HCT116 (cell line): ENCODE data around the gene ZCCHC24. TPM values are rescaled to one million over a fixed set of nuclear protein-coding genes. Genes with fewer than 3 reads are reported as not detected.

Source experiments
- ATAC-seq: fragments of 200-7000 bp; cut with Tn5 transposase; 2 replicates; pipeline ENCODE4 v1.9.1; 2020; ENCODE audit warnings: mild to moderate bottlenecking, moderate library complexity
- BruUV-seq: library from RNA; stranded (reverse); fragments of 400-500 nt; replicated peaks from 2 replicates; lab custom pipeline; 2021; lab: Mats Ljungman, UMichigan
- CTCF ChIA-PET: fragments of 300-600 bp; sonication (Branson Sonifier 250); formaldehyde crosslinking; loops from one replicate; lab custom pipeline; 2021; ENCODE audit warnings: antibody characterized with exemption; lab: Charles Lee
- POLR2A ChIA-PET: fragments of 300-600, 350-600 bp; sonication (Branson Sonifier 250); formaldehyde crosslinking; loops from one replicate; lab custom pipeline; 2021; ENCODE audit warnings: antibody characterized with exemption; lab: Charles Lee
- RAD21 ChIA-PET, 2 experiments: fragments of 300-600 bp; sonication (Branson Sonifier 250); formaldehyde crosslinking; loops; one replicate each; lab custom pipeline; 2023; ENCODE audit warnings: low total read pairs in 2 of 2; ENCODE audit not compliant: uncharacterized antibody in 2 of 2, unreplicated experiment in 2 of 2, low non-redundant PET in 1 of 2; lab: Charles Lee
- DNase-seq: peaks from one replicate; pipeline ENCODE4 v3.0.0-alpha.2; 2010; ENCODE audit warnings: low read depth, low spot score
- H2AFZ ChIP-seq: fragments of 200-600 bp; shearing (Covaris generic), sonication (generic); 2 replicates; pipeline ENCODE4 v1.6.1; 2017; ENCODE audit warnings: low read depth, mixed run types, mixed read lengths, antibody characterized with exemption, low read length; ENCODE audit not compliant: poor library complexity, severe bottlenecking
- H3K27ac ChIP-seq: 2 replicates; pipeline ENCODE4 v1.5.1; 2012; ENCODE audit warnings: low read depth, low read length
- H3K27me3 ChIP-seq: fragments of 200-600 bp; sonication (generic); 2 replicates; pipeline ENCODE4 v1.6.1; 2016; ENCODE audit warnings: mixed run types, low read length, mixed read lengths; ENCODE audit not compliant: insufficient read depth
- H3K36me3 ChIP-seq, 2 experiments: fragments of 200-500 bp in 1 of 2; fragments of 200-600 bp in 1 of 2; sonication (Bioruptor generic) in 1 of 2; sonication (generic) in 1 of 2; 2 replicates each; pipeline versions ENCODE4 v1.5.1 to v1.6.1; 2014 to 2016; ENCODE audit warnings: low read length in 2 of 2, inconsistent platforms in 1 of 2, mixed read lengths in 1 of 2, mixed run types in 1 of 2; ENCODE audit not compliant: insufficient read depth in 2 of 2, control insufficient read depth in 1 of 2
- H3K4me1 ChIP-seq, 2 experiments: fragments of 200-600 bp in 1 of 2; sonication (generic) in 1 of 2; 2 replicates each; pipeline versions ENCODE4 v1.5.1 to v1.6.1; 2012 to 2017; ENCODE audit warnings: low read length in 2 of 2, inconsistent platforms in 1 of 2, mild to moderate bottlenecking in 1 of 2, mixed read lengths in 1 of 2, mixed run types in 1 of 2, moderate library complexity in 1 of 2; ENCODE audit not compliant: insufficient read depth in 2 of 2, control insufficient read depth in 1 of 2
- H3K4me2 ChIP-seq: fragments of 200-600 bp; sonication (generic); 2 replicates; pipeline ENCODE4 v1.6.1; 2017; ENCODE audit warnings: mixed run types, low read length, mixed read lengths
- H3K4me3 ChIP-seq, 2 experiments: fragments of 200-600 bp in 1 of 2; sonication (generic) in 1 of 2; replicated peaks in 1 of 2; 2 replicates each; pipeline ENCODE4 v1.5.1; 2011 to 2016; ENCODE audit warnings: low read length in 2 of 2, control low read depth in 1 of 2, low read depth in 1 of 2, mild to moderate bottlenecking in 1 of 2, mixed read lengths in 1 of 2, mixed run types in 1 of 2
- H3K79me2 ChIP-seq: fragments of 200-600 bp; sonication (generic); 2 replicates; pipeline ENCODE4 v1.6.1; 2017; ENCODE audit warnings: mild to moderate bottlenecking, mixed run types, low read length, moderate library complexity, mixed read lengths; ENCODE audit not compliant: insufficient read depth
- H3K9ac ChIP-seq: fragments of 200-600 bp; sonication (generic); 2 replicates; pipeline ENCODE4 v1.6.1; 2016; ENCODE audit warnings: low read length, mixed read lengths
- H3K9me2 ChIP-seq: fragments of 200-600 bp; sonication (generic), shearing (Covaris generic); 2 replicates; pipeline ENCODE4 v1.6.1; 2017; ENCODE audit warnings: mixed run types, mild to moderate bottlenecking, moderate library complexity; ENCODE audit not compliant: insufficient read depth
- H3K9me3 ChIP-seq, 2 experiments: fragments of 200-500 bp in 1 of 2; fragments of 200-600 bp in 1 of 2; sonication (Bioruptor generic) in 1 of 2; sonication (generic) in 1 of 2; 2 replicates each; pipeline ENCODE4 v1.6.1; 2014 to 2017; ENCODE audit warnings: low read length in 2 of 2, mixed read lengths in 2 of 2, inconsistent platforms in 1 of 2, low read depth in 1 of 2, mild to moderate bottlenecking in 1 of 2, mixed run types in 1 of 2, moderate library complexity in 1 of 2; ENCODE audit not compliant: control insufficient read depth in 1 of 2, insufficient read depth in 1 of 2
- H4K20me1 ChIP-seq: fragments of 200-600 bp; sonication (generic), shearing (Covaris generic); 2 replicates; pipeline ENCODE4 v1.6.1; 2017; ENCODE audit warnings: mixed run types, mild to moderate bottlenecking, moderate library complexity; ENCODE audit not compliant: insufficient read depth
- POLR2A ChIP-seq: IDR thresholded peaks from 2 replicates; pipeline ENCODE4 v1.7.0; 2011; ENCODE audit warnings: borderline replicate concordance; ENCODE audit not compliant: insufficient read depth, insufficient read length; ENCODE audit errors: extremely low read depth
- RAD21 ChIP-seq: IDR thresholded peaks from 2 replicates; pipeline ENCODE4 v1.6.1; 2012; ENCODE audit warnings: low read depth, mild to moderate bottlenecking
- SIN3A ChIP-seq: IDR thresholded peaks from 2 replicates; pipeline ENCODE4 v1.6.1; 2012; ENCODE audit warnings: low read depth
- SP1 ChIP-seq: IDR thresholded peaks from 2 replicates; pipeline ENCODE4 v1.6.1; 2012; ENCODE audit warnings: low read depth
- SRF ChIP-seq: IDR thresholded peaks from 2 replicates; pipeline ENCODE4 v1.6.1; 2012; ENCODE audit warnings: low read depth
- ZFX ChIP-seq: fragments of 450-650 bp; IDR thresholded peaks from 2 replicates; pipeline ENCODE4 v1.6.1; 2017
- ZNF274 ChIP-seq: fragments of 200-500 bp; sonication (Bioruptor generic); IDR thresholded peaks from 2 replicates; pipeline ENCODE4 v1.6.1; 2014; ENCODE audit warnings: mild to moderate bottlenecking, low read depth, low read length, inconsistent platforms
- intact Hi-C: fragments of 100-400 bp; cut with micrococcal nuclease; formaldehyde crosslinking; loops from 2 replicates; pipeline ENCODE4 v1.10.0; 2022
- total RNA-seq: library from RNA; stranded (reverse); gene quantifications from one replicate; pipeline ENCODE4 v1.2.1, GENCODE V29; 2021; ENCODE audit not compliant: unreplicated experiment

The ZCCHC24 gene
- total RNA-seq, 1 experiment from 2014 or later, result 7.0 TPM

GRCh38 chr10:79417731-79418130, 27.7 kb downstream of the ZCCHC24 start:
- no peak for ATAC-seq
- no peaks in the 10 kb centered on the region for H3K79me2 ChIP-seq
- no peak overlapping the region for H3K4me2 ChIP-seq
- H3K27me3 ChIP-seq, result no peaks in the 10 kb centered on the region
- no peaks in the 10 kb centered on the region for H3K4me1 ChIP-seq
- H3K4me3 ChIP-seq, result no peak overlapping the region
- no peak overlapping the region for H3K27ac ChIP-seq
- RAD21 ChIA-PET, result no interaction called here
- H4K20me1 ChIP-seq, result no peaks in the 10 kb centered on the region
- H3K36me3 ChIP-seq, result no peaks in the 10 kb centered on the region; a peak in 1 of 4 replicates
- DNase-seq, result no peak
- H3K9me2 ChIP-seq, result no peaks in the 10 kb centered on the region
- TF ChIP-seq RAD21, result no peak
- BruUV-seq, result no TSS peak
- H3K9ac ChIP-seq, result no peak overlapping the region
- intact Hi-C loops, result no loop called here
- no peaks in the 10 kb centered on the region for H3K9me3 ChIP-seq
- POLR2A ChIA-PET, result no interaction called here
- H2AFZ ChIP-seq, result no peak overlapping the region
- CTCF ChIA-PET, result no interaction called here

GRCh38 chr10:79417266-79417665, 28.2 kb downstream of the ZCCHC24 start:
- Histone ChIP-seq H4K20me1 (no peaks in the 10 kb centered on the region), H3K4me3 (no peak overlapping the region), H2AFZ (no peak overlapping the region), H3K9me2 (no peaks in the 10 kb centered on the region), H3K4me2 (no peak overlapping the region), H3K4me1 (no peaks in the 10 kb centered on the region), H3K36me3 (no peaks in the 10 kb centered on the region; a peak in 1 of 4 replicates), H3K27ac (no peak overlapping the region), H3K27me3 (no peaks in the 10 kb centered on the region), H3K9ac (no peak overlapping the region), H3K9me3 (no peaks in the 10 kb centered on the region), H3K79me2 (no peaks in the 10 kb centered on the region)
- ChIA-PET POLR2A (no interaction called here), RAD21 (no interaction called here), CTCF (no interaction called here)
- ATAC-seq (no peak), DNase-seq (no peak)
- BruUV-seq, result no TSS peak
- TF ChIP-seq ZFX (no peak), SP1 (no peak), ZNF274 (no peak), POLR2A (no peak), SIN3A (no peak), SRF (no peak)
- intact Hi-C loops, result no loop called here
